Activated T-cell treated with anti-CD3 and anti-CD28 coated beads, Interleukin-2, amount 50 U/mL, for 4 hours (primary cell): ENCODE measurements around the gene NELFB. TPM values are rescaled to one million over a fixed set of nuclear protein-coding genes. Genes with fewer than 3 reads are reported as not detected.
"Not testable (repeated sequence)": the region's sequence is repeated elsewhere in the genome, so short reads cannot be mapped to it uniquely, and the experiment has no call there.

Experiments
- ATAC-seq, 2 donors: fragments of 200-7000 bp; cut with Tn5 transposase; one replicate each; pipeline ENCODE4 v1.10.0; 2021
- DNase-seq: peaks from one replicate; pipeline ENCODE4 v3.0.0-alpha.2; 2020
- H3K27me3 Mint-ChIP-seq: one replicate; pipeline ENCODE4 v1.8.0; 2021; ENCODE audit warnings: low read depth, mixed read lengths
- H3K36me3 Mint-ChIP-seq: one replicate; pipeline ENCODE4 v1.8.0; 2022; ENCODE audit warnings: mixed read lengths; ENCODE audit not compliant: insufficient read depth
- H3K4me1 Mint-ChIP-seq: one replicate; pipeline ENCODE4 v1.8.0; 2021; ENCODE audit warnings: low read depth, mixed read lengths
- H3K4me3 Mint-ChIP-seq: one replicate; pipeline ENCODE4 v1.8.0; 2021; ENCODE audit warnings: mild to moderate bottlenecking, moderate library complexity, mixed read lengths
- H3K9me3 Mint-ChIP-seq: one replicate; pipeline ENCODE4 v1.8.0; 2021; ENCODE audit warnings: mixed read lengths
- total RNA-seq, 3 donors: library from RNA; stranded (reverse); gene quantifications; one replicate each; pipeline ENCODE4 v1.2.1, GENCODE V29; 2021

Gene NELFB
- total RNA-seq, 3 donors from 2014 or later: 72.0 to 81.1 (median 73.5) TPM

DNA sequence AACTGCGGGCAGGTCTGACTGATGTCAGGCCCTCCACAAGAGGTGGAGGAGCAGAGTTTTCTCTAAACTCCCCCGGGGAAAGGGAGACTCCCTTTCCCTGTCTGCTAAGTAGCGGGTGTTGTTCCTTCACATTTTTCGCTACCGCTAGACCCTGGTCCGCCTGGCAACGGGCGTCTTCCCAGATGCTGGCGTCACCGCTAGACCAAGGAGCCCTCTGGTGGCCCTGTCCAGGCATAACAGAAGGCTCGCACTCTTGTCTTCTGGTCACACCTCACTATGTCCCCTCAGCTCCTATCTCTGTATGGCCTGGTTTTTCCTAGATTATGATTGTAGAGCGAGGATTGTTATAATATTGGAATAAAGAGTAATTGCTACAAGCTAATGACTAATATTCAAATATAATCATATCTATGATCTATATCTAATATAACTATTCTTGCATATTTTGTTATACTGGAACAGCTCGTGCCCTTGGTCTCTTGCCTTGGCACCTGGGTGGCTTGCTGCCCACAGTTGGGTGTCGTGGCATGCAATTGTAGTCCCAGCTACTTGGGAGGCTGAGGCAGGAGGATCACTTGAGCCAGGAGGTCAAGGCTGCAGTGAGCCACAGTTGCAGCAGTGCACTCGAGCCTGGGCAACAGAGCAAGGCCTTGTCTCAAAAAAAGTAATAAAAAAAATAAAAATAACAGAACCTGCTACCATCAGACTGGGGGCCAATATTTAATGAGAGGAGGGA lies 7.2 kb downstream of the NELFB start:
- not testable (repeated sequence) for H3K4me3 Mint-ChIP-seq, DNase-seq, ATAC-seq, H3K4me1 Mint-ChIP-seq, H3K9me3 Mint-ChIP-seq, H3K36me3 Mint-ChIP-seq, H3K27me3 Mint-ChIP-seq

DNA sequence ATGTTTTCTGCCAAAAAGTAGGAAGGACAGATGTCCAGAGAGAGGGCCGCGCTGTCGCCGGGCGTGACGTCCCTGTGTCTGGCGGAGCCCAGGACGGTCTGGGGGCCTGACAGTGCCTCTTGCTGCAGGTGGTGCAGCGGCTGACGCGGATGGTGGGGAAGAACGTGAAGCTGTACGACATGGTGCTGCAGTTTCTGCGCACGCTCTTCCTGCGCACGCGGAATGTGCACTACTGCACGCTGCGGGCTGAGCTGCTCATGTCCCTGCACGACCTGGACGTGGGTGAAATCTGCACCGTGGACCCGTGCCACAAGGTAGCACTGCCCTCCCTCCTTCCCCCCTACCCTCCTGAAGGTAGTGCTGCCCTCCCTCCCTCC lies 7.8 kb downstream of the NELFB start:
- ATAC-seq (no peak), DNase-seq (no peak)
- no peak overlapping the region for H3K4me3 Mint-ChIP-seq
- no peaks in the 10 kb centered on the region for H3K9me3 Mint-ChIP-seq
- H3K4me1 Mint-ChIP-seq: peaks cover 2% of the 10 kb centered on the region
- peaks cover 6% of the 10 kb centered on the region for H3K36me3 Mint-ChIP-seq
- no peaks in the 10 kb centered on the region for H3K27me3 Mint-ChIP-seq

DNA sequence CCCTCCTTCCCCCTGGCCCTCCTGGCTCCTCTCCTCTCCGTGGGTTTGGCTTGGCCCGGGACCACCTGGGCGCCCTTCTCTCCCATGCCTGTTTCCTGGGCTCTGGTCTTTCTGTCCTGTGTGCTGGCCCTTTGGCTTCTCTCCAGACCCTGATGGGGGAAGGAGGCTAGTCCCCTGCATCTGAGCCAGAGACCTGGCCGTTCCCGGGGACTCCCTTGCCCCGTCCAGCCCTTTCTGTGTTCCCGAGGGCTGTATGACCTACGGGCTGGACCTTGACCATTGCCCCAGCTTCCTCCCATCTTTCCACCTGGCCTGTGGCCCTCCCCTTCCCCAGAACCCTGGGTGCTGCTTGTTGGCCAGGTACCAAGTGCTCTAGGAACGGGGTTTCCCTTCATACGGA lies 8.4 kb downstream of the NELFB start:
- H3K4me3 Mint-ChIP-seq: no peak overlapping the region
- H3K27me3 Mint-ChIP-seq: no peaks in the 10 kb centered on the region
- peaks cover 6% of the 10 kb centered on the region for H3K36me3 Mint-ChIP-seq
- ATAC-seq (no peak), DNase-seq (no peak)
- no peaks in the 10 kb centered on the region for H3K9me3 Mint-ChIP-seq
- H3K4me1 Mint-ChIP-seq: peaks cover 2% of the 10 kb centered on the region

DNA sequence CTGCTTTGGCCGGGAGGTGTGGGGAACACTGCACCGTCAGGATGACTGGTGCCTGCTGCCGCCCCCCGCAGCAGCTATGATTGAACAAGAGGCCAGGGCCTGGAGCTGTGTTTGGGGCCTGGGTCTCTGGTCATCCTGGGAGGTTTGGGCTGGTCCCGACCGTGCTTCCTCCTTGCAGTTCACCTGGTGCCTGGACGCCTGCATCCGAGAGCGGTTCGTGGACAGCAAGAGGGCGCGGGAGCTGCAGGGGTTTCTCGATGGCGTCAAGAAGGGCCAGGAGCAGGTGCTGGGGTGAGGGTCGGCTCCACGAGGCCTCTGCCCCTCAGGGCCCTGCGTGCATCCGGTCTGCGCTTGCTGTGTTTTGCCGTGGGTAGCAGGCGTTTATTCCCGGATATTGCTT lies 8.9 kb downstream of the NELFB start:
- Mint-ChIP-seq H3K4me1 (peaks cover 2% of the 10 kb centered on the region), H3K36me3 (peaks cover 11% of the 10 kb centered on the region), H3K4me3 (no peak overlapping the region), H3K9me3 (no peaks in the 10 kb centered on the region), H3K27me3 (no peaks in the 10 kb centered on the region)
- DNase-seq (no peak), ATAC-seq (no peak)

DNA sequence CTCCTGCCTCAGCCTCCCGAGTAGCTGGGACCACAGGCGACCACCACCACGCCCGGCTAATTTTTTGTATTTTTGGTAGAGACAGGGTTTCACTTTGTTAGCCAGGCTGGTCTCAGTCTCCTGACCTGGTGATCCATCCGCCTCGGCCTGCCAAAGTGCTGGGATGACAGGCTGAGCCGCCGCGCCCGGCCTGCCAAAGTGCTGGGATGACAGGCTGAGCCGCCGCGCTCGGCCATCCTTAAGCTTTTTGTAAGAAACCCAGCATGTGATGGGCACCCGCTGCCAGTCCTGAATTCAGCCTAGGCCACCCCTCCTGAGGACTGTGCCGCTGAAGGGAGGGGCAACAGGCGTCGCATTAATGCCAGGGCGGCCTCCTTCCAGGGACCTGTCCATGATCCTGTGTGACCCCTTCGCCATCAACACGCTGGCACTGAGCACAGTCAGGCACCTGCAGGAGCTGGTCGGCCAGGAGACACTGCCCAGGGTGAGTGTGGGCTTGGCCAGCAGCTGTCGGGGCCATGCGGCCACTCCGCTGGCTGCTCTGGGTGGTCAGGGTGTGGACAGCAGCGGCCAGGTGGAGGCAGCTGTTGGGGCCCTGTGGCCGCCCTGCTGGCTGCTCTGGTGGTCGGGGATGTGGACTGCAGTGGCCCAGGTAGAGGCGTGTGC lies 10.5 kb downstream of the NELFB start:
- Mint-ChIP-seq H3K4me3 (no peak overlapping the region), H3K27me3 (no peaks in the 10 kb centered on the region), H3K4me1 (peaks cover 2% of the 10 kb centered on the region), H3K36me3 (peaks cover 19% of the 10 kb centered on the region), H3K9me3 (no peaks in the 10 kb centered on the region)
- ATAC-seq (no peak), DNase-seq (no peak)

DNA sequence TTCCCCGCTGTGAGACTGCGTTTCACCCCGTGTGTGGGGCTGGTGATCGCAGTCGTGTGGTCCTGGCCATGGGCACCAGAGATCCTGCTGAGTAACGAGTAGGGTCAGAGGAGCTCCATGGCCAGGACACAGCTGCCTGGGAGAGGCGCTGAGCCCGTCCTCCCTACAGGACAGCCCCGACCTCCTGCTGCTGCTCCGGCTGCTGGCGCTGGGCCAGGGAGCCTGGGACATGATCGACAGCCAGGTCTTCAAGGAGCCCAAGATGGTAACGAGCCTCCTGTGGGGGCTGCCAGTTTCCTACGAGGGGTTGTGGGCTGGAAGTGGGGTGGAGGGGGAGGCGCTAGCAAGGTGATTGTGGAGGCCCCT lies 11.0 kb downstream of the NELFB start:
- no peak for ATAC-seq

DNA sequence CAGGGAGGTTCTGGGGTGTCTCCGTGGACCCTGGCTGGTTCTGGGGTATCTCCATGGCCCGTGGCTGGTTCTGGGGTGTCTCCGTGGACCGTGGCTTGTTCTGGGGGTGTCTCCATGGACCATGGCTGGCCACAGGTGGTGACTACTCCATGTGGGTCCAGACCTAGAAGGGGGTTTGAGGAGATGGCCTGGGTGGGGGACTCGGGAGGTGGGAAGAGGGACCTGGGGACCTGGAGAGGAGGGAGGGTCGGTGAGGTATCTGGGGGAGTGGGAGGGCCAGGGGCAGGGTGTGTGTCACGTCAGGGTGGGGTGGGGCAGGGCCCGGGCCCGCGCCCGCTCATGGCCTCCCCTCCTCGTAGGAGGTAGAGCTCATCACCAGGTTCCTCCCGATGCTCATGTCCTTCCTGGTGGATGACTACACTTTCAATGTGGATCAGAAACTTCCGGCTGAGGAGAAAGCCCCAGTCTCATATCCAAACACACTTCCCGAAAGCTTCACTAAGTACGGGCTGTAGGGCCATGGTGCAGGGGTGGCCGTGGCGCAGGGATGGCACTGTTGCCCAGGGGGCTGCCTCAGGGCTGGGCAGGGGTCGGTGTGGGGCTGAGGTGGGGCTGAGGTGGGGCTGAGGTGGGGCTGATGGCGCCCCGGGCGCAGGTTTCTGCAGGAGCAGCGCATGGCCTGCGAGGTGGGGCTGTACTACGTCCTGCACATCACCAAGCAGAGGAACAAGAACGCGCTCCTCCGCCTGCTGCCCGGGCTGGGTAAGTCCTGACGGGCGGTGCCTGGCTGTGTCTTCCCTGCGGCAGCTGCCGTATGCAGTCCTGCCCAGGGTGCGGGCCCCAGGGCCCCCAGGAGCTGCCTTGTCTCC lies 11.7 kb downstream of the NELFB start:
- H3K4me3 Mint-ChIP-seq: no peak overlapping the region
- peaks cover 15% of the 10 kb centered on the region for H3K36me3 Mint-ChIP-seq
- peaks cover 8% of the 10 kb centered on the region for H3K4me1 Mint-ChIP-seq
- no peaks in the 10 kb centered on the region for H3K27me3 Mint-ChIP-seq
- H3K9me3 Mint-ChIP-seq: no peaks in the 10 kb centered on the region
- DNase-seq: no peak
- no peak for ATAC-seq

More for the DNA sequence above, 11.0 kb downstream of the NELFB start:
- no peak for DNase-seq
- Mint-ChIP-seq H3K9me3 (no peaks in the 10 kb centered on the region), H3K4me1 (peaks cover 5% of the 10 kb centered on the region), H3K27me3 (no peaks in the 10 kb centered on the region), H3K4me3 (no peak overlapping the region), H3K36me3 (peaks cover 19% of the 10 kb centered on the region)

DNA sequence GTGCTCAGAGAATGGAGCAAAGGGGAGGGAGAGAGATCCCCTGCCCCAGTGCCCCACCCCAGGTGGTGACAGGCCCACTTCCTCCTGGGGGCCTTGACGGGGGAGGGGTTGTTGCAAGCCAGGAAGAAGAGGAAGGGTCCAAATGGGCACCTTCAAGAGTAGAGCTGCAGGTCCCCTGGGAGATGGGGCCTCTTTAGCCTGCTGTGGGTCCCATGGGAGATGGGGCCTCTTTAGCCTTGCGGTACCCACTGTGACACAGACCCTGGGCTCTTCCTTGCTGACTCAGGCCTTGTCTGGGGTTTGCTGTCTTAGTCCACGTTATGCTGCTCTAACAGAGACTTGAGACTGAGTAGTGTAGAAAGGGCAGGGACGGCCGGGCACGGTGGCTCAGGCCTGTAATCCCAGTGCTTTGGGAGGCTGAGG lies 12.8 kb downstream of the NELFB start:
- Mint-ChIP-seq H3K4me3 (no peak overlapping the region), H3K9me3 (no peaks in the 10 kb centered on the region), H3K27me3 (no peaks in the 10 kb centered on the region), H3K36me3 (peaks cover 15% of the 10 kb centered on the region), H3K4me1 (peaks cover 7% of the 10 kb centered on the region)
- ATAC-seq: no peak
- no peak for DNase-seq

DNA sequence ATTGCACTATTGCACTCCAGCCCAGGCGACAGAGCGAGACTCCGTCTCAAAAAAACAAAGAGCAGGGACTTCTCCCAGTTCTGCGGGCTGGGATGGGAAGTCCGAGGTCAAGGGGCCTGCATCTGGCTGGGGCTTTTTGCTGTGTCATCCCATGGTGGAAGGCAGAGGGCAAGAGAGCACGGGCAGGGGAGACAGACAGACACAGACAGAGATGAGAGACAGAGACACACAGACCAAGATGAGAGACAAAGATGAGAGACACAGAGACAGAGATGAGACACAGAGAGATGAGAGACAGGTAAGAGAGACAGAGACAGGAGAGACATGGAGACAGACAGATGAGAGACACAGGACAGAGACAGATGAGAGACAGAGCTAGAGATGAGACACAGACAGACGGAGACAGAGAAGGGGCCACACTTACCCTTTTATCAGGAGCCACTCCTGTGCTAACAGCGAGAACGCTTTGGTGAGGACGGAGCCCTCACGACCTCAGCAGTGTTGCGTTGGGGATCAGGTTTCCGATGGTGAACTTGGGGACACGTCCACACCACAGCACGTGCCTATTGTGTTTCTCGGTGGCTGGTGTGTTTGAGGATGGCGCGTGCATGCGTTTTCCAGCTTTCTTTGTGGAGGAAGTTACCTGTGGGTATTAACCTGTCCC lies 13.5 kb downstream of the NELFB start:
- no peak overlapping the region for H3K4me3 Mint-ChIP-seq

DNA sequence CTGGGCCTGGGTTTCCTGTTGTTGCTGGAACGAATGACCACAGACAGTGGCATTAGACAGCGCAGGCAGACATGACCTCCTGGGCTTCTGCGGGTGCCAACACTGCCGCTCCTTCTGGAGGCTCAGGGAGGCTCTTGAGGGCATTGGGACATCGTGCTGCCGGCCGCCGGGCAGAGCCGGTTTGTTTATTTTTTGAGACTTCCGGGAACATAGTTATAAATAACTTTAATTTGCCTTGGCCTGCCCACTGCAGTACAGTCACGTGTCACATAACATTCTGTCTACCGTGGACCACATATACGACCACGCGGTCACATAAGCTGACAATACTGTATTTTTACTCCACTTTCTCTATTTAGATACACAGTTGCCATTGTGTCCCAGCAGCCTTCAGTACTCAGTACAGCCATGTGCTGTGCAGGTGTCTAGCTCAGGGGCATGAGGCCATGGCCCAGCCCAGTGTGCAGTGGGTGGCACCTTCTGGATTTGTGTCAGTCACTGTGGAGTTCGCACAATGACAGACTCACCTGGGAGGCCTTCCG lies 14.2 kb downstream of the NELFB start:
- no peak for ATAC-seq
- H3K4me3 Mint-ChIP-seq: no peak overlapping the region
- no peaks in the 10 kb centered on the region for H3K27me3 Mint-ChIP-seq
- peaks cover 7% of the 10 kb centered on the region for H3K4me1 Mint-ChIP-seq
- H3K9me3 Mint-ChIP-seq: no peaks in the 10 kb centered on the region
- DNase-seq: no peak
- H3K36me3 Mint-ChIP-seq: peaks cover 18% of the 10 kb centered on the region

More for the DNA sequence above, 13.5 kb downstream of the NELFB start:
- H3K36me3 Mint-ChIP-seq: peaks cover 18% of the 10 kb centered on the region
- no peak for ATAC-seq
- H3K9me3 Mint-ChIP-seq: no peaks in the 10 kb centered on the region
- no peak for DNase-seq
- H3K4me1 Mint-ChIP-seq: peaks cover 7% of the 10 kb centered on the region
- H3K27me3 Mint-ChIP-seq: no peaks in the 10 kb centered on the region

DNA sequence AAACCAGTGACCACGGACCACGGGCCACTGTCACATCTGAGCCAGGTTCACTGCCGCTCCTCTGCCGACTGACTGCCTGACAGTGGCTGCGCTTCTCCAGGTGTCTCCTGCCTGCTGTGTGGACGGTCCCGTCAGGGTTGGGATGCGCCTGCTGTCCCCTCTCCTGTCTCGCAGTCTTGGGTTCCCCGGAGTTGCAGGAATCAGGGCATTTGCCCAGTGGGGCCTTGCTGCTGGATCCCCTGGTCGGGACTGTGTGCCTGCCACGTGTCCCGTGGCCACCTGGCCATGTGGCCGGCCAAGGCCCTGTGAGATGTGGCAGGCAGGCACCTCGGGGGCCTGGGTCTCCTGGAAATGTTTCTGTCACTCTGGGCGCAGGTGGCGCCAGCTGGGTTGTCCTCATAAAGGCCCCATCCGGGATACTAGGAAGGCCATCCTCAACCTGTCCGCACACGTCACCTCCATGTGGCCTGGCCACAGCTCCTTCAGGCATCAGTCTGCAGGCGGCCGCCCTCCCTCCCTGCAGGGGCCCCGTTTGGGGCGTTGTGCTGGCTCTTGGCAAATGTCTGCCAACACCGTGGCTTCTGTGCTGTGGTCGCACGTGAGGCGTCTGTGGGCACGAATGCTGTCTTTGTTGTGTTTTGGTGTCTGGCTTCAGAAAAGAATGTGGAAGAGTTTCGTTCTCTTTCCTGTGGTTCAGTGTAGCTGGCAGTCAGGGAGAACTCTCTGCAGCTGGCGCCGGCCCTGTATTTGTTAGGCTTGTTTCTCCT lies 16.0 kb downstream of the NELFB start:
- Mint-ChIP-seq H3K9me3 (no peaks in the 10 kb centered on the region), H3K4me1 (peaks cover 13% of the 10 kb centered on the region), H3K4me3 (no peak overlapping the region), H3K36me3 (peaks cover 17% of the 10 kb centered on the region), H3K27me3 (no peaks in the 10 kb centered on the region)
- DNase-seq: no peak
- ATAC-seq: peak; percentile 18 to 61

DNA sequence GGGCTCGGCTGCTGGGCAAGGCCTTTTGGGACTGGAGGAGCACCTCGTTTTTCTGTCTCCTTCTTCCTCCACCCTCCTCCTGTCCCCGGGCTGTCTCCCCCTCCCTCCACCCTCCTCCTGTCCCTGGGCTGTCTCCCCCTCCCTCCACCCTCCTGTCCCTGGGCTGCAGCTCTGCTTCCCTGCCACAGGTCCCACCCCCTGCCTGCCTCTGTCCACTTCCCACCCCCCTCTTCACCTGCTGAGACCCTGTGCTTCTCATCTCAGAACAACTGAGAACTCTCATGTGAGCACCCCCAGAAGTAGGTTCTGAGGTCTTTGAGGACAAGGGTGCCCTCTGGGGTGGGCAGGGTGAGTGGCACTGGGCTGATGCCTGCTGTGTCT lies 16.6 kb downstream of the NELFB start:
- no peak overlapping the region for H3K4me3 Mint-ChIP-seq
- H3K36me3 Mint-ChIP-seq: peaks cover 17% of the 10 kb centered on the region
- peak in 1 of 2 donors; percentile 7 for ATAC-seq
- no peaks in the 10 kb centered on the region for H3K9me3 Mint-ChIP-seq
- no peak for DNase-seq
- no peaks in the 10 kb centered on the region for H3K27me3 Mint-ChIP-seq
- H3K4me1 Mint-ChIP-seq: peaks cover 16% of the 10 kb centered on the region

DNA sequence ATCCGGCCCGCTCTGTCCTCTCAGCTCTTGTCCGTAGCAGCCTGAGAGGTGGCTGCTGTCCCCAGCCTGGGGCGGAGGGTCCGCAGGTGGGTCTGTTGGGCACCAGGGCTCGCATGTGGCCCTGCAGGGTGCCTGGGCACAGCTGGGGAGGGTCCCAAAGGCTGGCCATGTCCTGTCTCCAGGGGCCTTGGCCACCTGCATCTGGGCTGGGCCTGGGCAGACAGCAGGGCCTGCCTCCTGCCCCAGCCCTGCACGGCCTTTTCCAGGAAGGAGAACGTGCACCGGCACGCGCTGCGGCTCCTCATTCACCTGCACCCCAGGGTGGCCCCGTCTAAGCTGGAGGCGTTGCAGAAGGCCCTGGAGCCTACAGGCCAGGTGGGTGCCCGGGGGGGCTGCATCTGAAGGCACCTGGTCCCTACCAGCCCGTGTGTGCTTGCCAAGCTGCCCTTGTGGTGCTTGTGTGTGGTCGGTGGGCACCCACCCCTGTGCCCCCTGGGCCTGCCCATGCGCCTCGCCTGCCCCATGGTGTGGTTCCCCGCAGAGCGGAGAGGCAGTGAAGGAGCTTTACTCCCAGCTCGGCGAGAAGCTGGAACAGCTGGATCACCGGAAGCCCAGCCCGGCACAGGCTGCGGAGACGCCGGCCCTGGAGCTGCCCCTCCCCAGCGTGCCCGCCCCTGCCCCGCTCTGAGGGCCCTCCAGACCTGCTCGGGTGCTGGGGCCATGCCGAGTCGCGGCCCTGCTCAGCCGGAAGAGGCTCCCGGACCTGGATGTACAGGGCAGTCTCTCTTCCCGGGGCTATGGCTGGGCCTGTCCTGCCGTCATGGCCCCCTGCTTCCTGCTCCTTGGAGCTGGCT lies 17.3 kb downstream of the NELFB start:
- Mint-ChIP-seq H3K4me1 (peaks cover 17% of the 10 kb centered on the region), H3K36me3 (peaks cover 17% of the 10 kb centered on the region), H3K27me3 (no peaks in the 10 kb centered on the region), H3K9me3 (no peaks in the 10 kb centered on the region), H3K4me3 (no peak overlapping the region)
- no peak for DNase-seq
- no peak for ATAC-seq
